NCI-H2227 (cell line): ENCODE results near the gene HSD17B14.

Source experiments
- DNase-seq: peaks from one replicate; lab custom pipeline; 2025; ENCODE audit not compliant: unreplicated experiment; lab: John Stamatoyannopoulos, UW

The HSD17B14 gene

DNA sequence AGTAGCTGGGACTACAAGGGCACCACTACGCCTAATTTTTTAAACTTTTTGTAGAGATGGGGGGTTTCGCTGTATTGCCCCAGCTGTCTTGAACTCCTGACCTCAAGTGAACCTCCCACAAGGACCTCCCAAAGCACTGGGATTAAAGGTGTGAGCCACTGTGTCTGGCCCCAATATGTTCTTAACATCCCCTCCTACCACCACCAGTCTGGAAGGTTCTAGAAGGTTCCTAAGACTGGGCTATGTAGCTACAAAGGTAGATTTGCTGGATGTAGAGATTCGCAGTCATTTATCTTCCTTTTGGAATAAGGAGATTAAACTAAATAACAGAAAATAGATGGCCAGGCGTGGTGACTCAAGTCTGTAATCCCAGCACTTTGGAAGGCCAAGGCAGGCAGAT, 5.3 kb downstream of the HSD17B14 start:
- no peak for DNase-seq

DNA sequence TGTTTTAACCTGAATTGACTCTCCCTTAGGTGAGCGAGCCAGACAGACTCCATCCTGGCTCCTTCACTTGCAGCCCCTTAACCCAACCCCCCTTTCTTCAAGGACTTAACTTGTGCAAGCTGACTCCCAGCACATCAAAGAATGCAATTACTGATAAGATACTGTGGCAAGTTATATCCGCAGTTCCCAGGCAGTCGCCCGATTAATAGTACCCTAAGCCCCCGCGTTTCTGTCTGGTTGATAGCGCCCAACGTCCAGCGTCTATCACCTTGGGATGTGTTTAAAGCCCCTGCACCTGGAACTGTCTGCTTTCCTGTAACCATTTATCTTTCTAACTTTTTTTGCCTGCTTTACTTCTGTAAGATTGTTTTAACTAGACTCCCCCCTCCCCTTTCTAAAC, 6.2 kb downstream of the HSD17B14 start:
- DNase-seq: no peak

DNA sequence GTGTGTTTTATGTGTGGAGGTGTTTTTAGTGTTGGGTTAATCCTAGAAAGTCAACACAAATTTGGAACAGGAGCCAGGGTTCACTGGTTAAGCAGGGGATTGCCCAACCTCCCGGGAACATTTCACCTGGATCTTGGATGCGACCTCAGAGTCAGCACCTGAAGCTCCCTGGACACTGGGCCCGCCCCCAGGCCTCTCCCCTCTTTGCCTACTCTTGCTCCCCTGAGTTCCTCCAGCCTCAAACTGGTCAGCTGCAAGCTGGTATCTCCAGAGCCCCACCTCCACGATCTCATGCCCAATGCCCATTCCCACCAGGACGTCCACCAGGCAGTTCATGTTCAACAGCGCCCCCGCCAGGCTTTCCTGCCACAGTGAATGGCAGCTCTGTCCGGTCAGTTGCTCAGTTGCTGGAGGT, 9.7 kb downstream of the HSD17B14 start:
- DNase-seq: no peak

DNA sequence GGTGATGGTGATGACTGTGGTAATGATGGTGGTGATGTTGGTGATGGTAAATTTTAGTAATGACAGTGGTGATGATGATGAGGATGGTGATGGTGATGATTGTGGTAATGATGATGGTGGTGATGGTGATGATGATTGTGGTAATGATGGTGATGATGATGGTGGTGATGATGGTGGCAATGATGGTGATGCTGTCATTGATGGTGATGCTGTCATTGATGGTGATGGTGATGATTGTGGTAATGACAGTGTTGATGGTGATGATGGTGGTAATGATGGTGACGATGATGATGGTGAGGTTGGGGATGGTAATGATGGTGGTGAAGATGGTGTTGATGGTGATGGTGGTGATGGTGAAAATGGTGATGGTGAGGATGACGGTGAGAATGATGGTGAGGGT, 13.8 kb downstream of the HSD17B14 start:
- DNase-seq: no peak

DNA sequence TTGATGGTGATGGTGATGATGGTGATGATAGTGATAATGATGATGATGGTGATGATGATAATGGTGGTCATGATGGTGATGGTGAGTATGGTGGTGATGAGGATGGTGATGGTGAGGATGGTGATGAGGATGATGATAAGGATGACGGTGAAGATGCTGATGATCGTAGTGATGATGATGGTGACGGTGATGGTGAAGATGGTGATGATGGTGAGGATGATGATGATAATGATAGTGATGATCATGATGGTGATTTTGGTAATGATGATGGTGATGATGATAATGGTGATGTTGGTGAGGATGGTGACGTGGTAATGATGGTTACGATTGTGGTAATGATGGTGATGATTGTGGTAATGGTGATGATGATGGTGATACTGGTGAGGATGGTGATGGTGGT, 14.7 kb downstream of the HSD17B14 start:
- no peak for DNase-seq

DNA sequence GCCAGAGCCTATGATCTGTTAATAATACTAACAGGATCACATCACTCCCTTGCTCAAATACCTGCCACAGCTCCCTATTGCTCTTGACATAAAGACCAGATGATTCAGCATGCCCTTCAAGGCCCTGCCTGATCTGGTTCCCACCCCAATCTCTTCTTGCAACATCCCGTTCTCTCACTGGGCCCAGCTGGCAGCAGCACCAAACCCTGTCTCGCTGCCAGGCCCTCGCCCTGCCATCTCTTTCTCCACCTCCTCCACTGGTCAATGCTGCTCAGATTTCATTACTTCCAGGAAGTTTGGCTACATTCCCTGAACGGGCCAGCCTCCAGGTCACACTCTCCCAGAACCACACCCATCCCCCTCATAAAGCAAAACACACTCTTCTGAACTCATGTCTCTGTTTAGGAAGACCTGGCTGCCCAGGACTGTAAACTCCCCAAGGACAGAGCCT, 16.9 kb downstream of the HSD17B14 start:
- DNase-seq: no peak

DNA sequence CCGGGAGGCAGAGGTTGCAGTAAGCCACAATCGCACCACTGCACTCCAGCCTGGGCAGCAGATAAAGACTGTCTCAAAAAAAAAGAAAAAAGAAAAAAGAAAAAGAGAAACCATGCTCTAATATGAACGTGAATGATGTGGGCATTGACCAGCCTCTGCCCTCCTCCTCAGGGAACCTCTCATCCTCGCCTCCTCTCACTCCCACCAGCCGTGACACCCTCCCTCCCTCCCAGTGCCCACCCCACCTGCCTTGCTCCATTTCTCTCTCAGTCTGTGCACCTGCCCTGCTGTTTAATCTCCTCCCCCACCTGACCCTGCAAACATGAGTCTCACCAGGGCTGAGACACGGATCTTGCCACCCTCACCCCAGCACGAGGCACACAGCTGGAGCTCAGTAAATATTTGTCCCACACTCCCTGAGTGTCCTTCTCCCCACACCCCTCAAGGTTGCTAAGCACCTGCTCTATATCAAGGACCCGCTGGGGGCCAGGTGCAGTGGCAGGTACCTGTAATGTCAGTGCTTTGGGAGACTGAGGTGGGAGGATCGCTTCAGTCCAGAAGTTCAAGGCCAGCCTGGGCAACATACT, 18.0 kb downstream of the HSD17B14 start:
- no peak for DNase-seq

DNA sequence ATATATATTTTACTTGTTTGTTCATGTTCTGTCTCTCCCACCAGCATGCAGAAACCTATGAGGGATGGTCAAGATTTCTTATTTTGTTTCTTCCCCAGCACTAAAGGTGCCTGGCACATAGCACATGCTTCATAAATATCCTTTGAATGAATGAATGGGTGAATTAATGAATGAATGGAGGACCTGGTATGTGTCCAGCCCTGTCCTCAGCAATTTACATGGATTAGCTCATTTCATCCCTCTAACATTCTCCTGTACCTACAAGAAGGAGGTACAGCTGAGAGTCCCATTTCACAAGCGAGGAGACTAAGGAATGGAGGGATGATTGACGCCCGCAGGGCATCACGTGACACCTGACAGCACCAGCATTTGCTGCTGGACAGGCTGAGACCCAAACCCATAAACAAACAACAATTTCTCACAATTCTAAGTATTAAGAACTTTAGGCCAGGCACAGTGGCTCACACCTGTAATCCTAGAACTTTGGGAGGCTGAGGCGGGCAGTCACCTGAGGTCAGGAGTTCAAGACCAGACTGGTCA, 18.6 kb downstream of the HSD17B14 start:
- no peak for DNase-seq

DNA sequence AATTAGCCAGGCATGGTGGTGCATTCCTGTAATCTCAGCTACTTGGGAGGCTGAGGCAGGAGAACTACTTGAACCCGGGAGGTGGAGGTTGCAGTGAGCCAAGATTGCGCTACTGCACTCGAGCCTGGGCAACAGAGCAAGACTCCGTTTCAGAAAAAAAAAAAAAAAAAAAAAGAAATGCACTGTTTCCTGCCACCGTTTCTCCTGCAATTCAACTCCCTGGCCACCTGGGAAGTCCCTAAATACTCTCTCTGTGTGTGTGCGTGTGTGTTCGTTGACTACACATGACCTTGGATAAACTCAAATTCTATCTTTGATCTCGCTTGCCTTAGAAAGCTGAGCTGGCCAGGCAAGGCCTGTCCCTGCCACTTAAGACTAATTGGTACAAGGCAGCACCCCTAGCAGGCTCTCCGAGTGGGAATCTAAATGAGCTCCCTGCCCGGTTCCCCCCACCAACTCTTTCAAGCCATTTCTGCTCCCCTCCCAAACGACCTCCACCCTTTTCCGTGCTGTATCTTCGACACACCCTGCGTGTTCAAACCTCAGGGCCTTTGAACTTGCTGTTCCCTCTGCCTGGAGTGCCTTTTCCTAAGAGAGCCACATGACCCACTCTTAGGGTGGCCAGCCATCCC, 20.3 kb downstream of the HSD17B14 start:
- peak; percentile 47 for DNase-seq

DNA sequence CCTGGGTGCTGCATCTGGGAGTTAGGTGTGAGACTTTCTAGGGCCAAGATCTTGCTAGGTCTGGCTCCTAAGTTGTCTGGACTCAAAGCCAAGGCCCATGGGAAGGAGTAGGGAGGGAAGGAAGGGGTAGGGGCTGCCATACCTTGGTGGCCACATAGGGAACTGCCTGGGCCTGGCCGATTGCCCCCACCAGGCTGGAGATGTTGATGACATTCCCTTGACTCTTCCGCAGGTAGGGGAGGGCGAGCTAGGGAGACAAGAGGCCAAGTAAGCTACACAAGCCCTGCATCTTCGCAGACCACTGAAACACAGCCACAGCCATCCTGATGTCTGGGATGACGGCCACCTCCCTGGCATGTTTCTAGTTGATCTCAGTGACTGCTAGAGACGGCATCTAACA, 21.4 kb downstream of the HSD17B14 start:
- DNase-seq: no peak

DNA sequence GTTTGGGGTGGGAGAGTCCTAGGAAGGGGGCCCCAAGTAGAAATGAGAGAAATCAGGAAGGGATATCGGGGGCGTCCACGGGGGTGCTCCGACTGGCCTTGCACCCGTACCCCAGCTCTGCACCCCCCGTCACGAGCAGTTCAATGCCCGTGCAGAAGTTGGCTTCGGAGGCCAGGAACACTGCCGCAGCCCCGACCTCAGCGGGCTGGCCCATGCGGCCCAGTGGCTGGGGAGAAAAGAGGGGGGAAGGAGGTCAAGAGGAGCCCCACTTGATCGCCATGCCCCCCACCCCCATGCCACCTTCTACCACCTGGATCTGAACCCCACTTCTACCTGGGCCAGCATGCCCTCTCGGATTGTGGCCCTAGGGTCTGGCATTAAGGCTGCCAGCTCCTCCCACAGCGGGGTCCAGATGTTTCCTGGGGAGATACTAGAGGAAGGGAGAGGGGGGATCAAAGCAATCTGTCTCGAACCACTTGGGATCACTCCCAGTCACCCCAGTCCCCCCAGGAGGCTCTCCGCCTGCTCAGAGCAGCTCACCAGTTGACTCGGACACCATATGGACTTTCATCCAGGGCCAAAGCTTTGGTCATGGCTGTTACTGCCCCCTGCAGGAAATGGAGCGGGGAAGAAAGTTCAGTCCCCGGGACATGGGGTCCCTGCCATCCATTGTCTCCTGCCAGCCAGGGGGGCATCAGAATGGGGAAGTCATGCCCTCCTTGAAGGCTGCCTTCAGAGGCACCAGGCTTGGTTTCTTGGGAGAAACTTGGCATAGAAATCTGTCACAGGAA, 23.0 kb downstream of the HSD17B14 start:
- no peak for DNase-seq

DNA sequence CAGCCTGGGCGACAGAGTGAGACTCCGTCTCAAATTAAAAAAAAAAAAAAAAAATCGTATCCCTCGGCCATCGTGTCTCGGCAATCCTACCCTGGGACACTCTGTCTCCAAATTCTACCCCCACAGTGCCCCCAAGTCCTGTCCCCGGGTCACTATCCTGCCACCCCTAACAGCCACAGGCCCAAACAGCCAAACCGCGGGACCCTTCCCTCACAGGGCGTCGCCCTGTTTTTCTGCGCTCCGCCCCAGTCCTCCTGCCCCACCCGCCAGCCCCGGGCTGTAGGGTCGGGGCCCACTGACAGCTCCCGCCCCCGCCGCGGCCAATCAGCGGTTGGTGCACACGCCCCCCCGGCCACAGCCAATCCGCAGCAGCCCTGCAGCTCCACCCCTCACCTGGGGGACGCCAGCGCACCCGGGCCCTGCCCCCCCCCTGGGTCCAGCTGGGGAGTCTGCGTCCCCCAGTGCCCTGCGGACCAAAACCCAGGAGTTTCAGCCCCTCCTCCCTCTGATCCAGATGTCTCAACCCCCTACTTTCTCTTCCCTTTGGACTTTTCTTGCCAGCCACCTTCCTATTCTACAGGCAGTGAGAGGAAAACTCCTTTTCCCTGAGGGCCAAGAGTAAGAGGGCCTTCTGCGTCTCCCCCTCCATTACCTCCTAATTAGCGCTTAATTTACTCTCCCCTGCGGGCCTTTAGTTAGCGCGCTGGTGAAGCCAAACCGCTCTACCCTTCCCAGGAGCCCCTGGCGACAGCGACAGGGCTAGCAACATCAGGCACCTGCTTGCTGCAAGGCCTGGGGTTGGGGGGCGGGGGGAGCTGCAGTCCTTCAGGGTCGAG, 24.0 kb downstream of the HSD17B14 start:
- DNase-seq: peak; percentile 88

DNA sequence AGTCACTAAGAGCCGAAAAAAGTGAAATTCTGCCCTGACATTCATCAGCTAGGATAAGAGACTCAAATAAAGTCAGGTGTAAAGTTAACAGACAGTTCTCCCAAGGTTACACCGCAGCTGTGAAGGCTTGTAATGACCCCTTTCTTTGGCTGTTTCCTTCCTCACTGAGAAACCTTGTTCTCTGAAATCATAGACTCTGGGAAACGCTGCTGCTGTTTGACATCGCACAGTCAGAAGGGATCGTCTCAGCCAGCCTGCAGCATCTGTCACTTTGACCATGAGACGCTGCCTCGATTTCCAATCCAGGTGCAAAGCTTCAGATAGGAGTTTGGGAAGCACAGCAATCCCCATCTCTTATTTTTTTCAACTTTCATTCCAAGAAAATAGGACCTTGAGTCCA, 26.1 kb downstream of the HSD17B14 start:
- DNase-seq: no peak

DNA sequence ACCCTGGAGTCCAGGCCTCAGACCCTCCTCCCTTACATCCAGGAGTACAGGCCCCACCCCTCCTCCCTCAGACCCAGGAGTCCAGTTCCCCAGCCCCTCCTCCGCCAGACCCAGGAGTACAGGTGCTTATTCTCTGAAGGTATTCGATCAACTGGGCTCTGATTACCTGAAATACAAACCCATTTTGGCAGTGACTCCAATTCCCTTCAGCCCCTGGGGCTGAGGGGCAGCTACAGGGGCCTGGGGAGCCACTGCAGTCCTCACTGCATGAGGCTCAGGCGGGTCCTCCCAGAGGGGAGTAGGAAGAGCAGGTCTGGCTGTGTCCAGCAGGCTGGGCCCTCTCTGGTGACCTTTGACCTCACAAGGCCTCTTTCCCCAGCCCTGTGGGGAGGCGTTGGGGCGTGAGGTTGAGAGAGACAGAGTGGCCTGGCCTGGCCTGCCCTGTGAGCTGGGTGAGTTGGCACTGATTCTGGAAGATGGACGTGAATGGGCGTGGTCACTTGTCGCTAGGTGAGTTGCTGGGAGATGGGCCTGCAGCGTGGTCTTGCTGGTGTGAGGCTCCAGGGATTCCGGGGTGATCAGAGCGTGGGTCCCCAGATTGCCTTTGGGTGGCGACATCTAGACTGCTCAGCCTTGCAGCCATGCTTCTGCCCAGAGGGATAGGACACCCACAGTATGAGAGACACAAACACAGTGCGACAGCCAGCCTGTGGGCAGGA, 28.5 kb downstream of the HSD17B14 start:
- no peak for DNase-seq

DNA sequence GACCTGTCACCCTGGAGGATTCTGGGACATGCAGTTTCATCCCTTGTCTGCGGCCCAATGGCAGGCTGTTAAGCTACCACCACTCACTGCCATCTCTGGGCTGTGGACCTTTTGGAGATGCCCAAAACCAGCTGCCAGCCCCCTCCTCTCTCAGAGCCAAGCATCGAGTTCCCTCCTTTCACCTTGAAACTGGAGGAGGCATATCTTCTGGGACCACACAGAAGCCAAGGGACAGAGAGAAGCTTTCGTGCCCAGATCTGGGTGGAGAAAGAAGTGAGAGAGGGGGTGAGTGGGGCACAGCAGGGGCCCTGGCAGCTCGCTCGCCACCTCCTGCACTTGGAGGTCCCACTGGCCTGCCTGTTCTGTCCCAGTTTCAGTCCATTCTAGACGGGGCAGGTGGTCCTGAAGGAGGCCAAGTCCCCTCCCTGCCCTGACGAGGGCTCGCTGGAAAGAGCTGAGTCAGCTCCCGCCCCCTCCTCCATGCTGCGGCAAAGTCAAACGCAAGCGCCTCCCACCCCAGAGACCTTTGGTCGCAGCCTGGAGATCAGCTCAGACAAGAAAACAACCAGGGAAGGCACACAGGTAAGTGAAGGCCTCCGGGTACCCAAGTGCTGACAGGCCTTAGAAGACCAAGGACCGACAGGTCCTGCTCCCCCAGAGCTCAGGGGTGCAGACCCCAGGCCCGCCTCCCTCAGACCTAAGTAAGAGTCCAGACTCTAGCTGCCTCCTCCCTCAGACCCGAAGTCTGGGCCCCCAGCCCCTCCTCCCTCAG, 29.3 kb downstream of the HSD17B14 start:
- DNase-seq: peak; percentile 10

DNA sequence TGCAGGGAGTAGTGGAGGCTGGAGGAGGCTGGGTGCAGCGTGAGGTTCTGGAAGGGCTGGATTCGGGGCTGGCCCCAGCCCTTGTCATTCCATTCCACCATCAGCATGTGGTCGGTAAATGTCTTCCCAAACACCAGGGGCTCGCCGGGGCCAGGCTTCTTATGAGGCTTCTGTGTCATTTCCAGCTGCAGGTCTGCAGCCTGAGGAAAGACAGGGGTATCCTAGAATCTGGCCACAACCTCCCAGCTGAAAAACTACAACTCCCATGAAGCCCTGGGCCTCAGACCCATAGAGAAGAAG, 29.8 kb downstream of the HSD17B14 start:
- peak; percentile 54 for DNase-seq

DNA sequence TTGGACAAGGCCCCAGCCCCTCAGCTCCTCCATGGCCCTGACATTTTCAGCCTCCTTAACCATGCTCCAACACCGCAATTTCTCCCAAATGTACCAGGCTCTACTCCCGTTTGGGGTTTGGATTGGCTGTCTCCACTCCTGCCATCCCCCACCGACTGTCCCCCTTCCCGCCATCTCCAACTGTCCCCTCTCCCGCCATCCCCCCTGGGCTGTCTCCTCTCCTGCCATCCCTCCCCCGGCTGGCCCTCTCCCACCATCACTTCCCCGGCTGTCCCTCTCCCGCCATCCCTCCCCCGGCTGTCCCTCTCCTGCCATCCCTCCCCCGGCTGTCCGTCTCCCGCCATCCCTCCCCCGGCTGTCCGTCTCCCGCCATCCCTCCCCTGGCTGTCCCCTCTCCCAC, 30.8 kb downstream of the HSD17B14 start:
- no peak for DNase-seq

DNA sequence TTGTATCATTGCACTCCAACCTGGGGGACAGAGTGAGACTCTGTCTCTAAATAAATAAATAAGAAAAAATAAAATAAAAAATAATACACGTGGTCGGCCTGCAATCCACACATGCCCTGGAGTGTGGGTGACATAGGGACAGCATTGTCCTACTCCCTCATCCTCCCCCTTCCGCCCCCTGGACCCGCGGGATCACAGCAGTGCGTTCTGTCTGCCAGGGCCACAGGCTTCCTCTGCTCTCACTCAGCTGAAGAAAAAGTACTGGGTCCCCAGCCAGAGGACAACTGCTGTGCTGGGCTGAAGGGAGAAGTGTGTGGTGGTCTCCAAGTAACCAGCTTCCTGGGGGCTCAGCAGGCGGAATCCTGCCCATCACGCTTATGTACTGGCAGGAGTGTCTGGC, 31.8 kb downstream of the HSD17B14 start:
- DNase-seq: no peak

DNA sequence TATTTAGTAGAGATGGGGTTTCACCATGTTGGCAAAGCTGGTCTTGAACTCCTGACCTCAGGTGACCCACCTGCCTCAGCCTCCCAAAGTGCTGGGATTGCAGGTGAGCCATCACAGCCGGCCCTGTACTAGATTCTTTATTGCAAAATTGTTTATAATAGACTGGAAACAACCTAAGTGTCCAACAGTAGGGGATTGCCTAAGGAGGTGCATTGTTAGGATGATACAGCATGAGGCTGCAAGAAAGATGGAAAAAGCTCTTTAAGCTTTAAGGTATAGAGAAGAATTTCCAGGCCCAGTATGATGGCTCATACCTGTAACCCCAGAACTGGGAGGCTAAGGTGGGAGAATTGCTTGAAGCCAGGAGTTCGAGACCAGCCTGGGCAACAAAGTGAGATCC, 33.7 kb downstream of the HSD17B14 start:
- DNase-seq: no peak
